Smooth muscle cell of the brain vasculature (primary cell): ENCODE data around the gene NPY4R.
A peak's percentile ranks its signal among the peaks of the same experiment; 100 is the strongest.
"Not testable (repeated sequence)": the region's sequence is repeated elsewhere in the genome, so short reads cannot be mapped to it uniquely, and the experiment has no call there.

ENCODE experiments used
- DNase-seq: peaks from one replicate; pipeline ENCODE4 v3.0.0-alpha.2; 2012; ENCODE audit warnings: low read depth, low spot score

Gene NPY4R, protein sequence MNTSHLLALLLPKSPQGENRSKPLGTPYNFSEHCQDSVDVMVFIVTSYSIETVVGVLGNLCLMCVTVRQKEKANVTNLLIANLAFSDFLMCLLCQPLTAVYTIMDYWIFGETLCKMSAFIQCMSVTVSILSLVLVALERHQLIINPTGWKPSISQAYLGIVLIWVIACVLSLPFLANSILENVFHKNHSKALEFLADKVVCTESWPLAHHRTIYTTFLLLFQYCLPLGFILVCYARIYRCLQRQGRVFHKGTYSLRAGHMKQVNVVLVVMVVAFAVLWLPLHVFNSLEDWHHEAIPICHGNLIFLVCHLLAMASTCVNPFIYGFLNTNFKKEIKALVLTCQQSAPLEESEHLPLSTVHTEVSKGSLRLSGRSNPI

DNA sequence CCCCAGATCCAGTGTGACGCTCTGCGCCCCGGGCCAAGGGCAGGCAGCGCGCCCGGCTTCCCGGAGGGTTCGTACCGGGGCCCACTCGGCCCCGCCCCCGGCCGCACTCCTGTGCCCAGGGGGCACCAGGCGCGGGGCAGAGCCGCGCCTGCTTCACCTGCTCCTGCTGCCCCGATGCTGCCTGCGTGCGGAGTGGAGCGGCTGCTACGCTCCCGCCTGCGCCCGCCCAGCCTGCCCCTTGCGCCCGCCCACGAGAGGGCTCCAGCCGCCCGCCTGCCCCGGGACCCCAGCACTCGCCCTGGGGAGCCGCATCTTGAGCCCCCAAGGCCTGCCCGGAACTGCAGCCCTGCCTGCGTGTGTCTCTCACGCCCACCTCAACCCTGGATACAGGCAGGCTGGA lies at the start of gene NPY4R:
Gene NPY4R (minus strand): TSS at position 194 of the 400 bp plus-strand sequence. CDS start 3,323 bp downstream, outside the sequence.
- not testable (repeated sequence) for DNase-seq

DNA sequence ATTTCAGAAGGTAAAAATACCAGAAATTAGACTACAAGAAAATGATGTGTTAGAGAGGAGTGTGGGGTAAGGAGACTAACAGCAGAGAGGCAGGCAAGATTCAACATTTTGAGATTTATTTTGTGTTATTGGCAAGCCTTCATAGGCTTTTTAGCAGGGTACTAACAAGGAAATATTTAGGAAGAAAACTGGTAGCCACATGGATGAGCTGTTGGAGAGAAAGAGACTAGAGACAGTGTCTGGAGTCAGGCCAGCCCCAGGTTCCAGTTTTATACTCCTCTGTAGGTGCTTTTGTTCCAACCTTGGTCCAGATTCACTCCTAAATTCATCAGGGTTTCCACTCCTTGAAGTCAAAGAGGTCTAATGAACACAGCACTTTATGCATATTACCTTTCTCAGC lies 49.6 kb upstream of the NPY4R start:
- DNase-seq = no peak

DNA sequence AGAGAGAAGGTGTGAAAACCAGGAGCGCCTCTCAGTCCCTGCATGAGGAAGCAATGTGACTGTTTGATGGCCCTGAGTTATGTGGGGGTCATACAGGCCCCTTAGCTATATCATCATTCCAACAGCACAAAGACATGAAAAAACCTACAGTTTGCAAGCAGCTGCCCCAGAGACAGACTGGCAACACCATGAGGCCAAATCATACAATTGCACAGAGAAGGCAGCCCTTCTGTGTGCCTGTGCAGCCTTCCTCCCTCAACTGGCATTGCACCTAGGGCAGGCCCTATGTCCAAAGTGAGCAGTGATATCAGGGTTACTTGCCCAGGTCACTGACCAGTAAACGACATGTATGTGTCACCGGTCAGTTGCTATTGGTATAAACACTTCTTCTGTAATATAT lies 49.1 kb upstream of the NPY4R start:
- DNase-seq = no peak

DNA sequence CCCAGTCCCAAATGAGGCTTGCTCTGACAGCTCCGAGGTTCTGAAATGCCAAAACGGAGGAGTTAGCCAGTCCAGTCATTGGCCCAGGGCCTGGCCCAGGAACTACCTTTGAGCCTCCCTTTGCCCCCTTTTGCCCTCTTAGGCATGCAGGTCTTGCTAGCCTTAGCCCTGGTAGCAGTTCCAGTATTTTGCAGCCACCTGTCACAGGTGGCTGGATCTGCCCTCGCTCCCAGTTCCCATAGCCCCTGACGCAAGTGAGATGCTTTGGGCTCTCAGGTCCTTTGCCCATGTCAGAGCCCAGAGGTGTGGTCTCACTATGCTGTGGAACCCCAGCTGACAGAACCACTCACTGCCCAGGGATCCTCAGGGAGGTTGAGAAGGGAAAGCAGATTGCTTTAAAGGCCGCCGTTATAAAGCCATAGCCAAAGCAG lies 48.7 kb upstream of the NPY4R start:
- no peak for DNase-seq

DNA sequence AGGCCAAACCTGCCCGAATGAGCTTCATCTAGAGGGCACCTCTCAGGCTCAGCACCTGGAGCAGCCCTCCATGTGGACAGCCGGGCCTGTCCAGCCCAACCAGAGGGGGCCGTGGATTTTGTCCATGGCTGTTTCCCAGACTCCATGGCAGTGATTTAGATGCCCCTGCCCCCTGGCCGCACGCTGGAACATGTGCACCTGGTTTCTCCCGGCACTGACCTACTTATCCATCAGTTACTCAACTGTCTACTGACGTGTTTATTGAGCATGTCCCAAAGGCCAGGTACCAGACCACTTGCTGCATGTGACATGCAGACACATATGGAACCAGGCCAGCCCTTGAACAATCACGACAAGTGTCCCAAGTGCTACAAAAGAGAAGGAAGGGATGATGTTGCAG lies 47.6 kb upstream of the NPY4R start:
- DNase-seq = not testable (repeated sequence)

DNA sequence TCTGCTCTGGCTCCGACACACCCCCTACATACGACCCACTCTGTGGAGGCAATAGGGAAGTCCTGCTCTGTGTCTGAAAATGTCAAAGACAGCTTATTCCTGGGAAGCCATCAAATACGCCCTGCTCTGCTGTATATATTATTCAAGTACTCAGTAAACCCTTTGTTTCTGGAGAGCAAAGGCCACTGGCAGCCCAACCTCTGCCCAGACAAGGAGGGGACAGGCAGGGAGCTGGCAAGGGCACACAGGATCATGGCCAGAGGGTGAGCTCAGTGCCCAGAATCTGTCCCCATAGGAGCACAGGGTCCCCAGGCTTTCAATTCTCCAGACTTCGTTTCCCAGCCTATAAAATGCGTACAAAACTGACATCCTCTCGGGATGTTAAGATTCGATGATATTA lies 47.0 kb upstream of the NPY4R start:
- DNase-seq = not testable (repeated sequence)

DNA sequence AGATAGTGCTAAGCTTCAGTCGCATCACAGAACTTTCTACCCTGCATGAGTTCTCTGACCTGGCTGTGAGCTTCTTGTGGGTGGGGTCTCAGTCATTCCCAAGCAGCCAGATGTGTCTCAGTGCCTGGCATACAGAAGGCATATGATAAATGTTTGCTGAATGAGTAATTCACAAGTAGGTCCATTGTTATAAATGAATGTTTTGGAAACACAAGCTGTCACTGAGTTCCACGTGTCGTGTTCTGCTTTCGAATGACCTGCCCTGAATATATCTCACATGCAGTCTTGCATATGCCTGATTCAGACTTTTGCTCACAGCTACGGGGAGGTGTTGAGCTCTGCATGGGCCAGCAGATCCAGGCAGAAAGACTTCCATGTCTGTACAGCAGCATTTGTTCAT lies 46.2 kb upstream of the NPY4R start:
- not testable (repeated sequence) for DNase-seq

DNA sequence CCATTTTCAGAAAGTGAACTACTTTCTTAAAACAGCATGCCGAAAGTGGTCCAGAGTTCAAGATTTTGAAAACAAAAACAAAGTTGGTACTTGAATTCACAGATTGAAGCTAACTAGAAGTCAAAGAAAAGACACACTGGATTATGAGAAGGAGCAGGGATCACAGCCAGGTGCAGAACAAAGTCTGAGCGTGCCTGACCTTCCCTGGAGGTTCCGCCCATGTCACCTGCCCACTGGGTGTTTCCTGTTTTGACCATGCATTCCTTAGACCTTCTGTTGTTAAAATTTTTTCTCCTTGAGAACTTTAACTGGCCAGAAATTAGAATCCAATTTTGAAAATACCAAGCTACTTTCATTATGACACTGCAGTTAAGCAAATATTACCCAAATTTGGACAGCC lies 34.2 kb upstream of the NPY4R start:
- not testable (repeated sequence) for DNase-seq

DNA sequence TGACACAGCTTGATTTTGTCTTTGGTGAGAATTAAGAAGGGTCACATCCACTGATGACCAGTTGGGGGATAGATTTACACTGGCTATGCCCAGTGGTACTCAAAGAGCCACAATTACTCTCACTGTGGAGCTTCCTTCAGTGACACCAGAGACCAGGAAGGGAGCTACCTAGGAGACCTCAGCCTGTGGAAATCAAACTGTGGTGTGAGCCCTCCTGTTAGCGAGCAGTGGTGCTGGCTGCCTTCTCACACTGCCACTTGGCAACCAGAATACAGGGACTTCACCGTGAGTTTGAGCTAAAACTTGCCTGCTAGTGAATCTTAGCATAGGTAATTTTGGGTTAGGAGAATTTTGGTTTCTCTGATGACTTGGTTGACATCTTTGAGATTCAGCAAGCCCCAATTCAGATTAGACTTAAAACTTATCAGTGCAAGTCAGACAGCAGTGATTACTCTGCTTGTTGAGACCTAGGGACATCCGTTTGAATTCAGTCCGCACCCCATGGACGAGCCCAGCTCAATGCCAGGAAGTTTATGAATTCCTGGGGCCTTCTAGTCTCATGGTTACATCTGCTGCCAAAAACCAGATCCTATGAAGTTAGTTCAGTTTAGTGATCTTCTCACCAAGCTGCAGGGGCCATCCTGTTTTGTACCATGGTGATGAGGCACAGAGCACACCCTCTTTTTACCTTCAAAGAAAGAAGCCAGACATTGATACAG lies 33.4 kb upstream of the NPY4R start:
- DNase-seq = not testable (repeated sequence)

DNA sequence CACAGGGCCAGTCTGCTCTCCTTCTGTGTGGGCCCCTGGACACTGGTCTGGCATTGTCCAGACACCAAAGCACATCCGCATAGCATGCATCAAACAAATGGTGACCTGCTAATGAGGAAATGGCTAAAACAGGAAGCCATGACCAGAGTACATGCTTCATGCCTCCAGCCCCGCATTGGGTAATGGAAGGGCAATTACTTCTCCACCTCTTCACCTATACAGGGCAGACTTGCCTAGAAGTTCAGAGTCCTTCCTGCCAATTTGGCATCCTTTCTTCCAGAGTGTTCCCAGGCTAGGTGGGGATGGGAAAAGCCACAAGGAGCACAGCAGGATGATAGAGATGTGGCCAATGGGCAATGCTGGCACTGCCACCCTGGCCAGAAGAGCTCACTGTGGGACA lies 32.1 kb upstream of the NPY4R start:
- DNase-seq = not testable (repeated sequence)

DNA sequence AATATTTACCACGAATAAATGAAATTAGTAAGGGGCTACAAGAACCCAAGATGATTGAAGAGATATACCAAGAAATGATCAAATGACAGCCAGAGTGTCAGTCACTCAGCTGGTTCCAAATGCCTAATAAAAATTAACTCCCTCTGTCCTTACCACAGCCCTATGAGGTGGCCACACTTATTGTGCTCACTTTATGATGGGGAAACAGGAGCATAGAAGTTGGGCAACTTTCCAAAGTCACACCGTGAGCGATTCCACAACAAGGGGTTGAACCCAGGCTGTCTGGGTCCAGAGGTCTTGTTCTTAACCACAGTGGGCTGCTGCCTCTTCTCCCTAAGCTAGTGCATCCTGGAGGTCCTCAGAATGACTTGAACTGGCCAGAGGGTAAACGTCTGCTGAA lies 31.6 kb upstream of the NPY4R start:
- not testable (repeated sequence) for DNase-seq

DNA sequence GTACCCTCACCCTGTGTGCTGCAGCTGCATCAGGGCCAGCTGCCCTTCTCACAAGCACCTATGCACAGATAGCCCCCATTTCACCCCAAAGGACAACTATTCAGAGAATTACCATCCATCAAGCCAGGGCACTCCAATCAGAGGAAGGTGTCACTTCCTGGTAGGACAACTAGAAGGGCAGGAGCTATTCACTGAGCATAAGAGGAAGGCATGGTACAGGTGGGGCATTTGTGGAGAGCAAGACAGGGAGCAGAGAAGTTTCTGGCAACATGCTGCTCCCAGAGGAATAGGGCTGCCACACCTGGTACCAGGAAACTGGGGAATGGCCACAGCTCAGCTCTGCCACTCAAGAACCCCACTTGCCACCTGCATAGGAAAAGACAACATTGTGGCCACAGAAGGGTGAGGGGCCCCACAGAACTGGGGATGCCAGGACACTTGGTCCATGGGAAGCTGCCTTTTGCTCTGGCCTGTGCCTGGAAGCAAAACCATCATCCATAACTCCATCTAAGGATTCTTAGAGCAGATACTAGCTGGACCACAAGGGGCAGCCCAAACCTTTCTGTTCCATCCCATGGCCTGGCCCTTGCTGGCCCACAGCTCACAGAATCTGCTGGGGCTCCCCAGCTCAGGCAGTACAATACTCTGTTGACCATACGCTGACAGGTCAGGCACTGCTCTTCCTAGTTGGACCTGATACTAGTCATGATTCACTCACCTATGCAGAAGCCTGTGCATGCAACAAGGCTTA lies 25.8 kb upstream of the NPY4R start:
- DNase-seq = not testable (repeated sequence)

DNA sequence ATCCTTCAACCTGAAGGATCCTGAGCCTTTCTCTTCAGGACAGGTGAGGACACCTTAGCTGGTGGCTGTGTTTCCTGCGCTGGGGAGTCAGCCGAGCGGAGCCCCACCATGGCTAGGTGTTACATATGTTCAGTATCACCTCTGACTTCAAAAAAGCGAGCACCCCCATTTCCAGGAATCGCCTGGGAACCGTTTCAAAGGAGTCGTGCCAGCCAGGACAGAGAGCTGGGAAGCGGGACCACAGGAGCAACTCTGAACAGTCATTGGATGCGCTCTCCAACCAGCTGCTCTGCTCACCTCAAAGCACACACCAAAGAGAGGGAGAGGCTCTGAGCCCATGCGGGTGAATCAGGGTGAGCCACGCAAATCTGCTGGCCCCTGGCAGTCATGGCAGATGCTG lies 24.5 kb upstream of the NPY4R start:
- DNase-seq = not testable (repeated sequence)

DNA sequence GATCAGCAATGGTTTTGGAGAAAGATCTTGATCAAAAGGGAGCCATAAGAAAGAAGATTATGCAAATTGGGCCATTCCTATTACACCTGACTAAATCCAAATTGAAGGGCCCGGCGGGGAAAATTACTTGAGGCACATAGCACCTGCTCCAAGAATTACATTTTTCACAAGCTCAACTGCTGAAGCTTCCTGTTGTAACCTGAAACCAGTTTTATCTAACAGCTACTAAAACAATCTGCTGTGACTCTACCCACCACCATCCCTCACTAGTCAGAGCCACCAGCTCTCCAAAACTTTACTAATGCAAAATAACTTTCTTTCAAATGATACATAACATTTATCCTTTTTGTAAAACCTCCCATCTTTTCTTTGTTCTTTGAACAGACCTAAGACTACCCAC lies 20.7 kb upstream of the NPY4R start:
- not testable (repeated sequence) for DNase-seq

DNA sequence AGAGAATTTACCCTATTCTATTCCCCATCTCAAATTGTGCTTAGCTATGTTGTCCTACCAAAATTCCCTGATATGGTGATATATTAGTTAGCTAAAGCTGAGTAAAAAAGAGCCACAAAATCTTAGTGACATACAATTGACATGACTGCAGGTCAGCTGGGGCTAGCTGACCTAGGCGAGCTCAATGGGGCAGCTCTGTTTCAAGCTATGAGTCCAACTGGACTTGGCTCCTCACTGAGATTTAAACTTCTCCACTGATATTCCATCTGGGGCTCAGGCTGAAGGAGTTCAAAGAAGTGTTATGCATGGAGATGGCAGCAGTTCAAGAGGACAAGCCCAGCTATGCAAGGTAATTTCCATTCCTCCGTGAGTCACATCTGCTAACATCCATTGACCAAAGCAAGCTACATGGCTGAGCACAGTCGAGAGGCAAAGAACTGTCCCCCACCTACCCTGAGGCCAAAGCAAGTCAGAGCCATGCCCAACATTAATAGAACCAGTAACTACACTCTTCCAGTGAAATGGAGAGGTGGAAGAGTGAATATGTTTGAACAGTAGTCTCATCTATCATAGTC lies 9.1 kb upstream of the NPY4R start:
- DNase-seq = not testable (repeated sequence)

DNA sequence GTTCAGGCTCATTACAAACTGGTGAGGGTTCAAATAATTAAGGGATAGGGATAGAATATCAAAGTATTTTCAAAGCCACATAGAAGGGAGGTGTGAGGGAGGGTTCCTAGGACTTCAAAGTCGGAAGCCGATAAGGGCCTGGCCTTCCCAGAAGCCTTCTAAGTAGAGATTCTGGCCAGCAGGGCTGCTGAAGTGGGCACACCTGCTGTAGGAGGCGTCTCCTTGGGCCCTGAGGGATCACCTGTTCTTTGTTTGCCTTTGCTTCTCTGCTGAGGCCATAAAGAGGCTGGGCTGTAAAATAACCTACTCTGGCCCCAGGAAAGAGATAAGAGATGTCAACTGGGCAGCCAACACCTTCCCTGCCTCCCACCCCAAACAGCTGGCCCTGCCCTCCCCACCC lies 8.0 kb upstream of the NPY4R start:
- not testable (repeated sequence) for DNase-seq

DNA sequence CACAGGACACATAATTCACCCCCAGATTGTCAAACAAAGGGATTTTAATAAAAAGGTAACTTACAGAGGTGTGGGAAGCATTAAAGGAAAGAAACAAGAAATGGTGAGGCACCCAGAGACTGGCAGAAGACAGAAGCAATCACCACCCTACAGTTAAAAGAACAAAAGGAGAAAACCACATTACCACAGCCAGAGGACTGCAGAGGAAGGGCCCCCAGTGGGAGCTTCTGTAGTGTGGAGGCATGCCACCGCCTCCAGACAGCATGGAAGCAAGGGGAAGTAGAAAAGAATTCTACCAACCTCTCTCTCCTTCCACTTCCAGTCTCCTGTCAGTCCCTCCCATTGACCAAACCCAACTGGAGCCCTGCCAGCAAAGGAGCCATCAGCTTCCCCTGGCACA lies 4.4 kb upstream of the NPY4R start:
- DNase-seq = not testable (repeated sequence)

DNA sequence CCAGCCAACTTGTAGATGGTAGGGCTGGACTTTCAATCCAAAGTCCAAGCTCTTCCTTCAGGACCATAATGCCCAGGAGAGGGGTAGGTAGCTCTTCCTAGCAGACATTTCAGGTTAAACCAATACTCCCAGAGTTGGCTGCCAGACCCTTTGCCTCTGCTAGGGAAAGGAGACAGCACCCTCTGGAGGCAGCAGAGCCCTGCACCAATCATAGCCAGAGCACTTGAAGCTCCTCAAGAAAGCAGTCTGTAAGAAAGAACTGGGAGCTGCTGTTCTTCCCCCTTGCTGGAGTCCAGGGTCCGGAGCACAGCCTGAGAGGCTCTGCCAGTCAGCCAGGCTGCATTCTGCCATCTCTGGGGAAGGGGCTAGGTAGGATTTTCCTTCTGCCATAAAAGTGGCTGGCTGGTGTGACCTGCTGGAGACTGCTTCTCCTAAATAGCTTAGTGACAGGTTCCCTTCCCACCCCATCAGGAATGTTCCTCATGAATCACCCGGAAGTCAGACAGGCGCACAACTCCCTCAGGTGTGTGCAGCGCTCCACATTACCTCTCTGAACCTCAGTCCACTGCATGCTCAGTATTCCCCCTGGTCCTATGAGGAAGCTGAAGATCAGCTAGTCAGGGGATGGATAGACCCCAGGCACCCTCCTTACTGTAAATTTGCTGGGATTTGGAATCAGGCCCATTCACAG lies 2.5 kb upstream of the NPY4R start:
- not testable (repeated sequence) for DNase-seq

DNA sequence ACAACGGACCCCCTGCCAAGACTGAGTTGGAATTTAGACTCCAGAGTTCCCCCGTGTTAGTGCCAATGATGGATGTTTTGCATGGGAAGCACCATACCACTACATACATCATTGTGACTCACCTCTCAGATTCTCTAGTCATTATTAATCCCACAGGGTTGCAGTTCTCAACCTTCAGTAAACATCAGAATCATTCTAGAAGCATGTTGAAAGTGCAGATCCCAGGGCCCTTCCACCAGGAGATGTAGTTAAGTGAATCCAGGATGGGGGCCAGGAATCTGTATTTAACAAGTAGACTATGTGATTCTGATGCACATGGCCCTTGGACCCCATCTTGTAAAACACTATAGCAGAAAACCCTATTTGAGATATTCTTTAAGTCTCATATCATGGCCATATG lies 2.1 kb downstream of the NPY4R start:
- peak; percentile 0 for DNase-seq

DNA sequence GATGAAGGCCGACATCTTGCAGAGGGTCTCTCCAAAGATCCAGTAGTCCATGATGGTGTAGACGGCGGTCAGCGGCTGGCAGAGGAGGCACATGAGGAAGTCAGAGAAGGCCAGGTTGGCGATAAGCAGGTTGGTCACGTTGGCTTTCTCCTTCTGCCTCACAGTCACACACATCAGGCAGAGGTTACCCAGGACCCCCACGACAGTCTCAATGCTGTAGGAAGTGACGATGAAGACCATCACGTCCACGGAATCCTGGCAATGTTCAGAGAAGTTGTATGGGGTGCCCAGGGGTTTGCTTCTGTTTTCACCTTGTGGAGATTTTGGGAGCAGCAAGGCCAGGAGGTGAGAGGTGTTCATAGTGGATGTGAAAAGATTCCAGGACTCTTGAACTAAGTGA lies 3.5 kb downstream of the NPY4R start:
- not testable (repeated sequence) for DNase-seq

DNA sequence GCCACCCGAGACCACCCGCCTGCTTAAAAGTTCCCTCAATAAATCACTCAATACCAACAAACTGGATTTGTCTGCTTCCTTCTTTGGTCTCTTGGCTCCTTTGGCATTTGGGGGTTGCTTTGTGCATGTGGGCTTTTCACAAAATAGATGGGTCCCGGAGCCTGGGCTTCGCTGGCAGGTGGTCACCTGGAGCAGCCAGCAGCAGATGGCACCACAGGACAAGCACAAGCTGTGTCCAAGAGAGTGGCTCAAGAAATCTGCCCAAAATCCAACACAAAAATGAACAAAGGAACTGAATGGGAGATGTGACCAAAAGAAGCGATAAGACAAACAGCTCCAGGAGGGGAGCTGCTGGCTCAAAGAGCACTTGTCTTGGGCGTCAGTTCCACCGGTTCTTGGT lies 6.2 kb downstream of the NPY4R start:
- DNase-seq = not testable (repeated sequence)
